Osteocyte (in vitro differentiated cells): ENCODE results near the gene CDH24. TPM values are rescaled to one million over a fixed set of nuclear protein-coding genes. Genes with fewer than 3 reads are reported as not detected.
A peak's percentile ranks its signal among the peaks of the same experiment; 100 is the strongest.

Source experiments
- DNase-seq: peaks from one replicate; pipeline ENCODE4 v3.0.0; 2021; ENCODE audit warnings: mixed read lengths; ENCODE audit not compliant: unreplicated experiment; ENCODE audit errors: extremely low spot score
- H3K27ac Mint-ChIP-seq: one replicate; pipeline ENCODE4 v1.8.0; 2021; ENCODE audit warnings: mild to moderate bottlenecking, mixed read lengths; ENCODE audit not compliant: unreplicated experiment
- H3K27me3 Mint-ChIP-seq: one replicate; pipeline ENCODE4 v1.8.0; 2021; ENCODE audit warnings: mixed read lengths; ENCODE audit not compliant: unreplicated experiment
- H3K36me3 Mint-ChIP-seq: one replicate; pipeline ENCODE4 v1.8.0; 2021; ENCODE audit warnings: mixed read lengths; ENCODE audit not compliant: unreplicated experiment
- H3K4me1 Mint-ChIP-seq: one replicate; pipeline ENCODE4 v1.8.0; 2021; ENCODE audit warnings: mixed read lengths; ENCODE audit not compliant: unreplicated experiment
- H3K4me3 Mint-ChIP-seq: one replicate; pipeline ENCODE4 v1.8.0; 2021; ENCODE audit warnings: mild to moderate bottlenecking, moderate library complexity, mixed read lengths; ENCODE audit not compliant: unreplicated experiment
- H3K9me3 Mint-ChIP-seq: one replicate; pipeline ENCODE4 v1.8.0; 2021; ENCODE audit warnings: mixed read lengths; ENCODE audit not compliant: unreplicated experiment
- CTCF ChIP-seq: fragments of 200-600 bp; sonication (generic); IDR thresholded peaks from 2 replicates; pipeline ENCODE4 v1.5.0; 2021; ENCODE audit warnings: antibody characterized with exemption, mild to moderate bottlenecking, moderate library complexity
- total RNA-seq: library from RNA; stranded (reverse); gene quantifications from 2 replicates; pipeline ENCODE4 v1.2.1, GENCODE V29; 2021

The CDH24 gene
- total RNA-seq, 1 donor from 2014 or later = 13.3 TPM

DNA sequence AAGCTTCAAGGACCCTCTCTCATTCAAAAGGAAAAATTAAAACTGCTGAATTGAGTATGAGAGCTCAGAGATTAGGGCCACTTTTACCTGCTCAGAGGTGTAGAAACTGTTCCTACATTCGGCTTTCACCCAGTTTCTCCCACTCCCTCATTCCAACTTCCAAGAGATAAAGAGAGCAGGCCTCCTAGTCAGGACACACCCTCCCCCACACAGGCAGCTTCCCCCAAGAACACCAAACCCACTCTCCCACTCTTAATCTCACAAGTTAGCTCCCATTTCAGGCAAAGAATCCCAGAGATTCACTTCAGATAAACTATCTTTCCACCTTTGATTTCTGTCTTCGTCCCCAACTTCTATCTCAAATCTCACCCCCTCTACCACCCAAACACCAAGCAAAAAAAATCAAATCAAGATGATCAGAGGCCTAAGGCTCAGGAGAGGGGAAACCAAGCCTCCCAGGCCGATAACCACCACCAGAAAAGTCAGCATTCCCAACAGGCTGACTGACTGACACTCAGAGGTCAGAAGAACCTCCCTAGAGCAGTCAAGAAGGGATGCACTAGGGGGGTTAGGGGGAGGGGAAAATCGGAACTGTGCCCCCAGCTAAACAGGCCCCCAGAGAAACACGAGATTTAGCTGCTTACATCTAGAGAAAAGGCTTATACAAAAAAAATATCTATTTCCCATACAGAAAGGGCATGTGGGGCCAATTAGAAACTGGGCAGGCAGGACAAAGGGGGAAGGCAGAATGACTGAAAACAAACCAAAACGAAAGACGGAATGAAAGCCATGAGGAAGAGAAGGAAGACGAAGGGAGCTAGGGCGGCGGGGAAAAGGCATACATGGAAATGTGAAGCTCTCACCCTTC is 13.2 kb upstream of the CDH24 start:
- H3K36me3 Mint-ChIP-seq = peaks cover 20% of the 10 kb centered on the region
- TF ChIP-seq CTCF = no peak
- H3K27ac Mint-ChIP-seq = peak overlapping the region; percentile 93
- H3K4me3 Mint-ChIP-seq = peak overlapping the region; percentile 89
- DNase-seq = no peak
- peaks cover 43% of the 10 kb centered on the region for H3K4me1 Mint-ChIP-seq
- no peaks in the 10 kb centered on the region for H3K27me3 Mint-ChIP-seq
- H3K9me3 Mint-ChIP-seq = no peaks in the 10 kb centered on the region

DNA sequence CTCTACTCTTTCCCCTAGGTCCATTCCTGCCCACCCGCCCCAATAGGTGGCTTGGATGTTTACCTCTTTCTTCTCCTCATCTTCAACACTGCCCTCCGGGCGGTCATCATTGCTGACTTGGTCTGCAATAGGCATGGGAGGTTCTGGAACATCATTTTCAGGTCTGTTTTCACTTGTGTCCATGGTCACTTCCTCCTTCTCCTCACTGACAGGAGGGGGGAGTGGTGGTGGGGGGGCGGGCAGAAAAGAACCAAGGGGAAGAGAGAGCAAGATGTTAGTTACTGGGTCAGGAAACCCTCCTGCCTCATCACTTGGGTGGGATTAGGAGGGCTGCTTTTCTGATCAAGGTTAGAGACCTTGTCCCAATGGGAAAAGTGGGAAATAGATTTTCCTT is 12.1 kb upstream of the CDH24 start:
- Mint-ChIP-seq H3K4me1 (peaks cover 43% of the 10 kb centered on the region), H3K27me3 (no peaks in the 10 kb centered on the region), H3K27ac (peak overlapping the region; percentile 50), H3K4me3 (peak overlapping the region; percentile 56), H3K36me3 (peaks cover 16% of the 10 kb centered on the region), H3K9me3 (no peaks in the 10 kb centered on the region)
- TF ChIP-seq CTCF = no peak
- no peak for DNase-seq

GRCh38 chr14:23068789-23069412 is 11.6 kb upstream of the CDH24 start:
- TF ChIP-seq CTCF = peak; percentile 99
- Mint-ChIP-seq H3K27me3 (no peaks in the 10 kb centered on the region), H3K27ac (peak overlapping the region; percentile 50), H3K4me3 (peak overlapping the region; percentile 56), H3K9me3 (no peaks in the 10 kb centered on the region), H3K36me3 (peaks cover 20% of the 10 kb centered on the region), H3K4me1 (peaks cover 44% of the 10 kb centered on the region)
- DNase-seq = peak; percentile 94

DNA sequence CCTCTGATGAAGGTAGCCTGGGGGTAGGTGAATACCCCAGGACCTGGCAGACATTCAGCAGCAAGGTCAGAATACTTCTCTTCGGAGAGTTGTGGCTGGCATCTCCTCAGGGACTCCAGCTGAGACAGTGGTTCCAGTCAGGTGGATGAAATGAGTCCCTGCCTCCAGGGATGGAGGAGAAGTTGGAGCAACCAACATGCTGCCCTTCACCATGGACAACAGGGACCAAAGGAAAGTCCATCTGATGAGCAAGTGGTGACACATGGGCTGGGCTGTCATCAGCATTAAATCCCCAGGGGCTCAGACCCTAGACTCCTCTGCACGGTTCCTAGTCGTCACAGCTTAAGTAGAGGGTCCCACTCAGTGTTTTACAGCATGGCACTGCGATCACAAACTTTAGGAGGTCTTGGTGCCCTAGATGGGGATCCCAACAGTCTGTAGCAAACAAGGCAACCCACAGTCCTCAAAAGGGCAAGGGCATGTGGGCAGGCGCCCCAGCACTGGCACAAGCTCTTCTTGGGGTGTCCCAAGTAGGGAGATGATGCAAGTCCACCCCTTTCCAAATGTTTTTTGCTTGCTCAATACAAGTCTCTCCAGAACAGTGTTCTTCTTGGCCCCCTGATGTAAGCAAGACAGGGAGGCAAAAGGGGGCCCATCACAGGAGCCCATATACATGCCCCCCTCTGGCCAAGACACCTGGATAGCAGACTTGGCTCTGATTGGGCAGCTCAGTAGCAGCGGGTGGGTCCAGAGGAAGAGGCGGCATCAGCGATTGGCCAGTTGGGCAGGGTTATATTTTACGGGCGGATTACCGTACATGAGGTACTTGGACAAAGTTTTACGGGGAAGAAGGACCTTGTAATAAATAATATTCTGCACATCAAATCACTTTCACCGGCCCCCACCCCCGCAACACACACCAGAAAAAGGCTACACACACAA is 10.8 kb upstream of the CDH24 start:
- Mint-ChIP-seq H3K27me3 (no peaks in the 10 kb centered on the region), H3K9me3 (no peaks in the 10 kb centered on the region), H3K4me3 (no peak overlapping the region), H3K27ac (peak overlapping the region; percentile 50), H3K4me1 (peaks cover 50% of the 10 kb centered on the region), H3K36me3 (peaks cover 27% of the 10 kb centered on the region)
- TF ChIP-seq CTCF = no peak
- DNase-seq = no peak
